Astrocyte (in vitro differentiated cells and primary cell): Measurements from ENCODE around the gene OSBPL9. TPM values are rescaled to one million over a fixed set of nuclear protein-coding genes. Genes with fewer than 3 reads are reported as not detected.

ENCODE experiments used
- DNase-seq: peaks from one replicate; pipeline ENCODE4 v3.0.0-alpha.2; 2010; ENCODE audit warnings: low read depth
- FAIRE-seq: peaks from 2 replicates; lab custom pipeline; 2011; peaks lifted over from hg19 to GRCh38; lab: Jason Lieb, UNC
- H2AFZ ChIP-seq: 2 replicates; pipeline ENCODE4 v1.6.0; 2012; ENCODE audit warnings: low read depth, low read length, inconsistent platforms
- H3K27ac ChIP-seq: 2 replicates; pipeline ENCODE4 v1.5.1; 2011; ENCODE audit warnings: low read depth, low read length, inconsistent platforms
- H3K27me3 ChIP-seq: 2 replicates; pipeline ENCODE4 v1.6.0; 2011; ENCODE audit warnings: low read length, inconsistent platforms; ENCODE audit not compliant: insufficient read depth
- H3K36me3 ChIP-seq: 2 replicates; pipeline ENCODE4 v1.5.1; 2011; ENCODE audit warnings: low read length, inconsistent platforms; ENCODE audit not compliant: insufficient read depth
- H3K4me1 ChIP-seq: 2 replicates; pipeline ENCODE4 v1.5.1; 2011; ENCODE audit warnings: low read length, inconsistent platforms; ENCODE audit not compliant: insufficient read depth
- H3K4me2 ChIP-seq: 2 replicates; pipeline ENCODE4 v1.6.0; 2012; ENCODE audit warnings: low read length, inconsistent platforms
- H3K4me3 ChIP-seq: 2 replicates; pipeline ENCODE4 v1.5.1; 2011; ENCODE audit warnings: low read depth, mild to moderate bottlenecking, low read length, inconsistent platforms; ENCODE audit not compliant: insufficient read depth
- H3K79me2 ChIP-seq: 2 replicates; pipeline ENCODE4 v1.6.0; 2012; ENCODE audit warnings: mild to moderate bottlenecking, low read length, inconsistent platforms; ENCODE audit not compliant: insufficient read depth
- H3K9ac ChIP-seq: 2 replicates; pipeline ENCODE4 v1.6.0; 2012; ENCODE audit warnings: mild to moderate bottlenecking, low read length, inconsistent platforms
- H3K9me3 ChIP-seq: 2 replicates; pipeline ENCODE4 v1.5.1; 2012; ENCODE audit warnings: low read depth, mild to moderate bottlenecking, low read length, inconsistent platforms; ENCODE audit not compliant: insufficient read depth
- H4K20me1 ChIP-seq: 2 replicates; pipeline ENCODE4 v1.6.0; 2012; ENCODE audit warnings: low read length, inconsistent platforms; ENCODE audit not compliant: insufficient read depth
- H3K27ac Mint-ChIP-seq: one replicate; pipeline ENCODE4 v1.8.0; 2021; ENCODE audit warnings: mild to moderate bottlenecking, mixed read lengths; ENCODE audit not compliant: unreplicated experiment
- H3K27me3 Mint-ChIP-seq: one replicate; pipeline ENCODE4 v1.8.0; 2021; ENCODE audit warnings: low read depth, mixed read lengths; ENCODE audit not compliant: unreplicated experiment
- H3K36me3 Mint-ChIP-seq: one replicate; pipeline ENCODE4 v1.8.0; 2021; ENCODE audit warnings: low read depth, mixed read lengths; ENCODE audit not compliant: unreplicated experiment
- H3K4me1 Mint-ChIP-seq: one replicate; pipeline ENCODE4 v1.8.0; 2021; ENCODE audit warnings: low read depth, mixed read lengths; ENCODE audit not compliant: unreplicated experiment
- H3K4me3 Mint-ChIP-seq: one replicate; pipeline ENCODE4 v1.8.0; 2021; ENCODE audit warnings: mild to moderate bottlenecking, moderate library complexity, mixed read lengths; ENCODE audit not compliant: unreplicated experiment
- H3K9me3 Mint-ChIP-seq: one replicate; pipeline ENCODE4 v1.8.0; 2021; ENCODE audit warnings: mild to moderate bottlenecking, mixed read lengths; ENCODE audit not compliant: unreplicated experiment
- EZH2 ChIP-seq: IDR thresholded peaks from 2 replicates; pipeline ENCODE4 v1.6.1; 2012; ENCODE audit warnings: mild to moderate bottlenecking, low read length, inconsistent platforms; ENCODE audit not compliant: insufficient read depth
- total RNA-seq: library from RNA; stranded (reverse); gene quantifications from 2 replicates; pipeline ENCODE4 v1.2.1, GENCODE V29; 2021
- TF ChIP-seq, protein P1 (sequence below): IDR thresholded peaks from 2 replicates; pipeline ENCODE4 v1.5.1; 2011; ENCODE audit warnings: low read depth, mild to moderate bottlenecking, inconsistent platforms, low read length, moderate library complexity; ENCODE audit not compliant: insufficient read depth

Gene OSBPL9
- total RNA-seq, 1 donor from 2014 or later = 117 TPM

DNA sequence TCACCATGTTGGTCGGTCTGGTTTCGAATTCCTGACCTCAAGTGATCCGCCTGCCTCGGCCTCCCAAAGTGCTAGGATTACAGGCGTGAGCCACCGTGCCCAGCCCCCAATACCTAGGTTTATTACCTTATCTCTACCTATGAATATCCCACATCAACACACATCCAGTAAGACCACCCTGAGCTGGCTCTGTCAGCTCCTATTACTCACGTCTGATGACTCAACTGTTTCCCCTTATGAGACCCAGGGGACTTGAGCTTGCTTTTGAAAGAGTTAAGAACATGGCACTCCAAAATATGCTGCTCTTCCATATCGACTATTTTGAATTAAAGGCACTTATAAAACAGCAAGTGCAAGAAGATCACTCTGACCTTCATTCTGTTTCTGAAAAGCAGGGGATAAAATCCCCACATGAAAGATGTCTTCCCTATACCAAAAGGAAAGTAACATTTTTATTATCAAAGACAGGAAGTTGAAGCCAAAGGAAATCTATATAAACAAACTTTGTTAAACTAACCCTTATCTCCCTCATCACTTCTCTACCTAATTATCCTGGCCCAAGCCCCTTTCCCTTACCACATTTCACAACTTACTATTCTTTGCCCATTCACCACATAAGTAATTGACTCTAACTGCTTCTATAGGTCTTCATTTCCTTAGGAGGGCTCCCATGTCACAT lies 41.3 kb upstream of the OSBPL9 start:
- Histone ChIP-seq H3K4me3 (no peak overlapping the region), H3K79me2 (no peaks in the 10 kb centered on the region), H3K36me3 (no peaks in the 10 kb centered on the region), H3K4me2 (peak overlapping the region; percentile 19), H3K27ac (no peak overlapping the region), H3K27me3 (no peaks in the 10 kb centered on the region), H2AFZ (no peak overlapping the region), H3K4me1 (peaks cover under 1% of the 10 kb centered on the region), H3K9ac (no peak overlapping the region), H3K9me3 (no peaks in the 10 kb centered on the region), H4K20me1 (no peaks in the 10 kb centered on the region)
- no peak for FAIRE-seq
- H3K27ac Mint-ChIP-seq = no peak overlapping the region
- no peaks in the 10 kb centered on the region for H3K9me3 Mint-ChIP-seq
- no peak overlapping the region for H3K4me3 Mint-ChIP-seq
- TF ChIP-seq EZH2 = no peak
- TF ChIP-seq, protein P1, sequence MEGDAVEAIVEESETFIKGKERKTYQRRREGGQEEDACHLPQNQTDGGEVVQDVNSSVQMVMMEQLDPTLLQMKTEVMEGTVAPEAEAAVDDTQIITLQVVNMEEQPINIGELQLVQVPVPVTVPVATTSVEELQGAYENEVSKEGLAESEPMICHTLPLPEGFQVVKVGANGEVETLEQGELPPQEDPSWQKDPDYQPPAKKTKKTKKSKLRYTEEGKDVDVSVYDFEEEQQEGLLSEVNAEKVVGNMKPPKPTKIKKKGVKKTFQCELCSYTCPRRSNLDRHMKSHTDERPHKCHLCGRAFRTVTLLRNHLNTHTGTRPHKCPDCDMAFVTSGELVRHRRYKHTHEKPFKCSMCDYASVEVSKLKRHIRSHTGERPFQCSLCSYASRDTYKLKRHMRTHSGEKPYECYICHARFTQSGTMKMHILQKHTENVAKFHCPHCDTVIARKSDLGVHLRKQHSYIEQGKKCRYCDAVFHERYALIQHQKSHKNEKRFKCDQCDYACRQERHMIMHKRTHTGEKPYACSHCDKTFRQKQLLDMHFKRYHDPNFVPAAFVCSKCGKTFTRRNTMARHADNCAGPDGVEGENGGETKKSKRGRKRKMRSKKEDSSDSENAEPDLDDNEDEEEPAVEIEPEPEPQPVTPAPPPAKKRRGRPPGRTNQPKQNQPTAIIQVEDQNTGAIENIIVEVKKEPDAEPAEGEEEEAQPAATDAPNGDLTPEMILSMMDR = no peak
- H3K4me1 Mint-ChIP-seq = peaks cover 15% of the 10 kb centered on the region
- DNase-seq = peak; percentile 50
- H3K36me3 Mint-ChIP-seq = no peaks in the 10 kb centered on the region
- no peaks in the 10 kb centered on the region for H3K27me3 Mint-ChIP-seq

DNA sequence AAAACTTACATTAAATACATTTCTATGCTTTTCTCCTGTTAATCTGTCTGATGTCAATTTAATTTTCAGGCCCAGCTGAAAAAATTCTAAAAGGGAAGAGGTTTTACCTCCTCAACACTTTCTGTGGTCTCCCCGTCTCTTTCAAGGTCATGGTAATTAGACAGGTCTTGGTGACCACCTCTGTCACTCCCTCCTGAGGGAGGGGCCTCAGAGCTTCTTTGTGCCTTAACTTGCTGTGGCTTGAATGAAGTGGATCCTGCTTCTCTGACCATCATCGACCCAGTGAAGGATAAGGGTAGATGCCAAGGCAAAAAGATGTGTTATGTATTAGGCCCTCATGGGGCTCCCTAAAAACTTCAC lies 40.8 kb upstream of the OSBPL9 start:
- FAIRE-seq (no peak), DNase-seq (no peak)
- H3K79me2 ChIP-seq = no peaks in the 10 kb centered on the region
- H4K20me1 ChIP-seq = no peaks in the 10 kb centered on the region
- Mint-ChIP-seq H3K27ac (no peak overlapping the region), H3K4me1 (peaks cover 11% of the 10 kb centered on the region), H3K4me3 (no peak overlapping the region), H3K36me3 (no peaks in the 10 kb centered on the region), H3K27me3 (no peaks in the 10 kb centered on the region), H3K9me3 (no peaks in the 10 kb centered on the region)
- H3K4me1 ChIP-seq = no peaks in the 10 kb centered on the region
- no peak overlapping the region for H3K4me3 ChIP-seq
- no peaks in the 10 kb centered on the region for H3K27me3 ChIP-seq
- H3K9ac ChIP-seq = no peak overlapping the region
- H2AFZ ChIP-seq = no peak overlapping the region
- H3K9me3 ChIP-seq = no peaks in the 10 kb centered on the region
- no peak overlapping the region for H3K27ac ChIP-seq
- peak overlapping the region; percentile 19 for H3K4me2 ChIP-seq
- no peak for TF ChIP-seq EZH2
- TF ChIP-seq, protein P1 = no peak
- H3K36me3 ChIP-seq = no peaks in the 10 kb centered on the region

DNA sequence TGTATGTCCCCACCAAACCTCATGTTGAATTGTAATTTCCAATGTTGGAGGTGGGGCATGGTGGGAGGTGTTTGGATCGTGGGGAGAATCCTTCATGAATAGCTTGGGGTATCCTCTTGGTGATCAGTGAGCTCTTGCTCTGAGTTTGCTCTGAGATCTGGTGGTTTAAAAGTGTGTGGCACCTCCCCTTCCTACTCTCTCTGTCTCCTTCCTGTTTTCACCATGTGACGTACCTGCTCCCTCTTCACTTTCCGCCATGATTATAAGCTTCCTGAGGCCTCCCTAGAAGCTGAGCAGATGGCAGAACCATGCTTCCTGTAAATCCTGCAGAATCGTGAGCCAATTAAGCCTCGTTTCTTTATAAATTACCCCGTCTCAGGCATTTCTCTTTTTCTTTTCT lies 40.0 kb upstream of the OSBPL9 start:
- Histone ChIP-seq H3K4me2 (no peak overlapping the region), H2AFZ (no peak overlapping the region), H3K27ac (no peak overlapping the region), H3K9ac (no peak overlapping the region), H4K20me1 (no peaks in the 10 kb centered on the region), H3K4me1 (no peaks in the 10 kb centered on the region), H3K79me2 (no peaks in the 10 kb centered on the region), H3K9me3 (no peaks in the 10 kb centered on the region), H3K4me3 (no peak overlapping the region), H3K36me3 (no peaks in the 10 kb centered on the region), H3K27me3 (no peaks in the 10 kb centered on the region)
- DNase-seq = no peak
- Mint-ChIP-seq H3K27me3 (no peaks in the 10 kb centered on the region), H3K4me3 (no peak overlapping the region), H3K9me3 (no peaks in the 10 kb centered on the region), H3K4me1 (peaks cover 10% of the 10 kb centered on the region), H3K27ac (no peak overlapping the region), H3K36me3 (no peaks in the 10 kb centered on the region)
- TF ChIP-seq EZH2 = no peak
- TF ChIP-seq, protein P1 = no peak
- no peak for FAIRE-seq
